Upper lobe of right lung (tissue), 1 donor: Measurements from ENCODE around the gene PPM1E. TPM values are rescaled to one million over a fixed set of nuclear protein-coding genes. Genes with fewer than 3 reads are reported as not detected.
A peak's percentile ranks its signal among the peaks of the same experiment; 100 is the strongest.
"Not testable (repeated sequence)": the region's sequence is repeated elsewhere in the genome, so short reads cannot be mapped to it uniquely, and the experiment has no call there.

Experiments used
- ATAC-seq: fragments of 200-7000 bp; cut with Tn5 transposase; one replicate; pipeline ENCODE4 v1.9.1; 2020; ENCODE audit warnings: mild to moderate bottlenecking, moderate library complexity
- DNase-seq: peaks from one replicate; pipeline ENCODE4 v3.0.0-alpha.2; 2020
- H3K27ac ChIP-seq: fragments of 200-600 bp; one replicate; pipeline ENCODE4 v1.8.0; 2022
- H3K27me3 ChIP-seq: fragments of 200-600 bp; one replicate; pipeline ENCODE4 v1.8.0; 2022; ENCODE audit warnings: mild to moderate bottlenecking
- H3K36me3 ChIP-seq: fragments of 200-600 bp; one replicate; pipeline ENCODE4 v1.8.0; 2022
- H3K4me1 ChIP-seq: fragments of 200-600 bp; one replicate; pipeline ENCODE4 v1.8.0; 2022
- H3K4me3 ChIP-seq: fragments of 200-600 bp; one replicate; pipeline ENCODE4 v1.8.0; 2022; ENCODE audit warnings: mild to moderate bottlenecking
- H3K9me3 ChIP-seq: fragments of 200-600 bp; one replicate; pipeline ENCODE4 v1.8.0; 2022
- intact Hi-C: fragments of 100-400 bp; cut with DNase I; formaldehyde crosslinking; loops from one replicate; pipeline ENCODE4 v1.11.0; 2022
- total RNA-seq: library from RNA; stranded (reverse); fragmentation: NEBNext Ultra II Directional; extraction: Animal tissue kit (Norgen Biotek cat#: 25700); gene quantifications from one replicate; pipeline ENCODE4 v1.2.1, GENCODE V29; 2021
- TF ChIP-seq, protein P1 (sequence below): fragments of 200-600 bp; IDR thresholded peaks from one replicate; pipeline ENCODE4 v1.8.0; 2022; ENCODE audit warnings: antibody characterized with exemption
- donor health status: DM: no; HTN: yes; CAD: no; lungs with severe emphysema.

Gene PPM1E
- total RNA-seq, 1 donor from 2014 or later: not detected

DNA sequence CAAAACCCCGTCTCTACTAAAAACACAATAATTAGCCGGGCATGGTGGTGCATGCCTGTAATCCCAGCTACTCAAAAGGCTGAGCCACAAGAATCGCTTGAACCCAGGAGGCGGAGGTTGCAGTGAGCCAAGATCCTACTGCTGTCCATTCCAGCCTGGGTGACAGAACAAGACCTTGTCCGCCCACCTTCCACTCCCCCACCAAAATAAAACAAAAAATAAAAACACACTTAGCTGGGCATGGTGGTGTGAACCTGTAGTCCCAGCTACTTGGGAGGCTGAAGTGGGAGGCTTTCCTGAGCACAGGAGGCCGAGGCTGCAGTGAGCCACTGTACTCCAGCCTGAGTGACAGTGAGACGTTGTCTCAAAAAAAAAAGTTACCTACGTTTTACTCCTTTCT, 3.2 kb downstream of the PPM1E start:
- no peak for ATAC-seq
- no peaks in the 10 kb centered on the region for H3K9me3 ChIP-seq
- peaks cover 17% of the 10 kb centered on the region for H3K4me1 ChIP-seq
- no peaks in the 10 kb centered on the region for H3K36me3 ChIP-seq
- H3K27me3 ChIP-seq: peaks cover 66% of the 10 kb centered on the region
- intact Hi-C loops: no loop called here
- TF ChIP-seq, protein P1, sequence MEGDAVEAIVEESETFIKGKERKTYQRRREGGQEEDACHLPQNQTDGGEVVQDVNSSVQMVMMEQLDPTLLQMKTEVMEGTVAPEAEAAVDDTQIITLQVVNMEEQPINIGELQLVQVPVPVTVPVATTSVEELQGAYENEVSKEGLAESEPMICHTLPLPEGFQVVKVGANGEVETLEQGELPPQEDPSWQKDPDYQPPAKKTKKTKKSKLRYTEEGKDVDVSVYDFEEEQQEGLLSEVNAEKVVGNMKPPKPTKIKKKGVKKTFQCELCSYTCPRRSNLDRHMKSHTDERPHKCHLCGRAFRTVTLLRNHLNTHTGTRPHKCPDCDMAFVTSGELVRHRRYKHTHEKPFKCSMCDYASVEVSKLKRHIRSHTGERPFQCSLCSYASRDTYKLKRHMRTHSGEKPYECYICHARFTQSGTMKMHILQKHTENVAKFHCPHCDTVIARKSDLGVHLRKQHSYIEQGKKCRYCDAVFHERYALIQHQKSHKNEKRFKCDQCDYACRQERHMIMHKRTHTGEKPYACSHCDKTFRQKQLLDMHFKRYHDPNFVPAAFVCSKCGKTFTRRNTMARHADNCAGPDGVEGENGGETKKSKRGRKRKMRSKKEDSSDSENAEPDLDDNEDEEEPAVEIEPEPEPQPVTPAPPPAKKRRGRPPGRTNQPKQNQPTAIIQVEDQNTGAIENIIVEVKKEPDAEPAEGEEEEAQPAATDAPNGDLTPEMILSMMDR: no peak
- no peak overlapping the region for H3K27ac ChIP-seq
- no peak overlapping the region for H3K4me3 ChIP-seq
- DNase-seq: no peak

DNA sequence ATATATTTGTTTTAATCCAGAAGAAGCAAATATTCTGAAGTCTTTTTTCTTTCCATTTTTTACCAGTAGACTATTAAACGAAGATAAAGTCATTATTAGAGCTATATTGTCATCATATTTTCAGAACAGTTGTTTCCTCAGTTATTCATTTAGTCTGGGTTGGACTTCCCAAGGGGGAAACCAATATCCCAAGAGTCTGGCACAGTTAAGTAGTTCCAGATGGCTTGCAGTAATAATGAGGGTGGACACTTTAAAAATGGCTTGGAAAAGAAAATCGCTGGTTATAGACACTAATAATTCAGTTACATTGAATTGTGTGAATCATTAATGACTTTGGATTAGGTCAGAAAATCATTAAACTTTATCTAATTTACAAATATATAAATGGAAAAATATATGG, 3.9 kb downstream of the PPM1E start:
- H3K4me1 ChIP-seq: peaks cover 17% of the 10 kb centered on the region
- DNase-seq: no peak
- H3K36me3 ChIP-seq: no peaks in the 10 kb centered on the region
- H3K4me3 ChIP-seq: no peak overlapping the region
- H3K9me3 ChIP-seq: no peaks in the 10 kb centered on the region
- ATAC-seq: no peak
- H3K27me3 ChIP-seq: peaks cover 65% of the 10 kb centered on the region
- H3K27ac ChIP-seq: no peak overlapping the region
- TF ChIP-seq, protein P1: no peak
- intact Hi-C loops: no loop called here

DNA sequence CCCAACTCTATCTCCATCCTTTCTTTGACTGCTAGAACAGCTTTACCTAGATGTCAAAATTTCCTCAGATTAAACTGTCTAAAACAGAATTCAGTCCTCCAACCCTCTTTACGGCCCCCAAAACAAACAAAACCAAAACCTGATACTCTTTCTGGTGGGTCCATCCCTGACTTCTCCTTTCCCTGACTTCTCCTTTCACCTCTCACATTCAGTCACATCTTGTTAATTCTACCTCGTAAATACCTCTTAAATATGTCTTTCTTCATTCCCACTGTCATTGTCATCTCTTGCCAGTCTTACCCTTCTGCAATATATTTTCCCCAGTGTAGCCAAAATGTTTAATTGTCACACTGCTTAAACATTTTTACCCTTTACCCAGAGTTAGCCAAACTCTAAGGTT, 4.6 kb downstream of the PPM1E start:
- no peak for DNase-seq

DNA sequence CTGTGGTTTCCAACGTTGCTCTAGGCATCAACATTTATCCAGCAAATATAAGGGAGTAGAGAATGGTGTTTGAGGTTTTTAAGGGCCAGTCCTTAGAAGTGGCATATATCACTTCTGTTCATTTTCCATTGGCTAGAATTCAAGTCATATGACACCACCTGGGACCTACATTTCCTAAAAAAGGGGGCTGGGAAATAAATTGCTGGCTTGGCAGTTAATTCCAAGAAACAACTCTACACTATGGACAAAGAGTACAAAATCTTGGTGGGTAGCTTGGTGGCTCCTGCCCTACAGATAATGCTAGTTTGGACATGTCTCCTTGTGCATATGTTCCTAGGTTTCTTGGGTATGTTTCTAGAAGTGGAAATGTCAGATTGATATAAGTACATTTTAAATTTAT, 7.6 kb downstream of the PPM1E start:
- no peak for DNase-seq

More for the DNA sequence above, 4.6 kb downstream of the PPM1E start:
- TF ChIP-seq, protein P1: no peak
- no peaks in the 10 kb centered on the region for H3K9me3 ChIP-seq
- intact Hi-C loops: no loop called here
- ATAC-seq: no peak
- no peak overlapping the region for H3K27ac ChIP-seq
- H3K36me3 ChIP-seq: no peaks in the 10 kb centered on the region
- no peak overlapping the region for H3K4me3 ChIP-seq
- H3K4me1 ChIP-seq: peaks cover 17% of the 10 kb centered on the region
- peaks cover 62% of the 10 kb centered on the region for H3K27me3 ChIP-seq

DNA sequence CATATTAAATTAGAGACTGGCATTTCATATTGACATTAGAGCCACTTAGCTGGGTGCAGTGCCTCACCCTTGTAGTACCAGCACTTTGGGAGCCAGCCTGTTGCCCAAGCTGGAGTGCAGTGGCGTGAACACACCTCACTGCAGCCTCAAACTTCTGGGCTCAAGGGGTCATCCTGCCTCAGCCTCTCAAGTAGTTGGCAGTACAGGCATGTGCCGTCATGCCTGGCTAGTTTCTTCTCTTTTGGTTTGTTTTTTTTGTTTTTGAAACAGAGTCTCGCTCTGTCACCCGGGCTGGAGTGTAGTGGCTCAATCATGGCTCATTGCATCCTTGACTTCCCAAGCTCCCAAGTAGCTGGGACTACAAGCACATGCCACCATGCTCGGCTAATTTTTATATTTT, 8.7 kb downstream of the PPM1E start:
- ATAC-seq (peak; percentile 68), DNase-seq (peak; percentile 67)
- Histone ChIP-seq H3K4me1 (no peaks in the 10 kb centered on the region), H3K36me3 (no peaks in the 10 kb centered on the region), H3K9me3 (no peaks in the 10 kb centered on the region), H3K27me3 (peaks cover 31% of the 10 kb centered on the region), H3K27ac (no peak overlapping the region), H3K4me3 (no peak overlapping the region)
- intact Hi-C loops: no loop called here
- TF ChIP-seq, protein P1: no peak

More for the DNA sequence above, 7.6 kb downstream of the PPM1E start:
- TF ChIP-seq, protein P1: no peak
- intact Hi-C loops: no loop called here
- no peak for ATAC-seq
- Histone ChIP-seq H3K4me3 (no peak overlapping the region), H3K36me3 (no peaks in the 10 kb centered on the region), H3K27ac (no peak overlapping the region), H3K27me3 (peaks cover 36% of the 10 kb centered on the region), H3K4me1 (no peaks in the 10 kb centered on the region), H3K9me3 (no peaks in the 10 kb centered on the region)

DNA sequence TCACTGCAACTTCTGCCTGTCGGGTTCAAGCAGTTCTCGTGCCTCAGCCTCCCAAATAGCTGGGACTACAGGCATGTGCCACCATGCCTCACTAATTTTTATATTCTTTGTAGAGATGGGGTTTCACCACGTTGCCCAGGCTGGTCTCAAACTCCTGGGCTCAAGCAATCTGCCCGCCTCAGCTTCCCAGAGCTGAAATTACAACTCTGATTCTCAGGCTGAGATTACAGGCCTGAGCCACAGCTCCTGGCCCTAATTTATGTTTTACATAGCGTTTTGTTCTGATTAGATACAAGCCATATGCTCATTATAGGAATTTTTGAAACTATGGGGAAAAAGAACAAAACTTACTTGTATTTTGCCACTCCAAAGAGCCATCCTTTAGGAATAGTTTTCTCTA, 22.8 kb downstream of the PPM1E start:
- DNase-seq, H3K36me3 ChIP-seq, H3K4me3 ChIP-seq, H3K9me3 ChIP-seq, intact Hi-C loops, H3K27me3 ChIP-seq, H3K4me1 ChIP-seq, H3K27ac ChIP-seq, ATAC-seq: not testable (repeated sequence)
